GM12878 (cell line): ENCODE results near the gene ZNHIT1. TPM values are rescaled to one million over a fixed set of nuclear protein-coding genes. Genes with fewer than 3 reads are reported as not detected.

ENCODE experiments used
- ATAC-seq: fragments of 200-7000 bp; cut with Tn5 transposase; 3 replicates; pipeline ENCODE4 v1.9.1; 2020; ENCODE audit warnings: mild to moderate bottlenecking, moderate library complexity
- BruUV-seq: library from RNA; stranded (reverse); fragments of 400-500 nt; replicated peaks from 2 replicates; lab custom pipeline; 2021; lab: Mats Ljungman, UMichigan
- CTCF ChIA-PET: fragments of 300-600 bp; sonication (Branson Sonifier 250); formaldehyde crosslinking; extraction: SDS; loops from one replicate; lab custom pipeline; 2021; ENCODE audit warnings: inconsistent platforms; lab: Yijun Ruan, JAX
- POLR2A ChIA-PET: fragments of 350-600 bp; formaldehyde crosslinking; extraction: SDS; loops from one replicate; lab custom pipeline; 2021; ENCODE audit warnings: inconsistent platforms; lab: Charles Lee
- RAD21 ChIA-PET: fragments of 300-600 bp; sonication (Branson Sonifier 250); formaldehyde crosslinking; loops from one replicate; lab custom pipeline; 2023; ENCODE audit warnings: antibody characterized with exemption; ENCODE audit not compliant: unreplicated experiment; lab: Charles Lee
- SMC1A ChIA-PET: fragments of 300-600 bp; sonication (Branson Sonifier 250); formaldehyde crosslinking; loops from one replicate; lab custom pipeline; 2023; ENCODE audit not compliant: unreplicated experiment, uncharacterized antibody; lab: Charles Lee
- DNase-seq: peaks from one replicate; pipeline ENCODE4 v3.0.0-alpha.2; 2011; ENCODE audit warnings: low read depth, low spot score
- FAIRE-seq: peaks from 3 replicates; lab custom pipeline; 2011; peaks lifted over from hg19 to GRCh38; lab: Jason Lieb, UNC
- H2AFZ ChIP-seq: 2 replicates; pipeline ENCODE4 v1.6.0; 2011; ENCODE audit warnings: low read depth, low read length, control low read depth; ENCODE audit not compliant: control insufficient read depth
- H3K27ac ChIP-seq: 2 replicates; pipeline ENCODE4 v1.5.1; 2011; ENCODE audit warnings: control low read depth; ENCODE audit not compliant: control insufficient read depth, insufficient read depth
- H3K27me3 ChIP-seq, 2 experiments: replicated peaks in 1 of 2; 2 replicates each; pipeline versions ENCODE4 v1.6.0 to v1.6.1; 2011; ENCODE audit warnings: low read length in 1 of 2; ENCODE audit not compliant: control insufficient read depth in 2 of 2, insufficient read depth in 2 of 2
- H3K36me3 ChIP-seq, 2 experiments: 2 replicates each; pipeline ENCODE4 v1.5.1; 2011; ENCODE audit warnings: low read length in 1 of 2; ENCODE audit not compliant: control insufficient read depth in 2 of 2, insufficient read depth in 2 of 2
- H3K4me1 ChIP-seq: 2 replicates; pipeline ENCODE4 v1.6.1; 2011; ENCODE audit warnings: mild to moderate bottlenecking, low read length, moderate library complexity, mixed read lengths; ENCODE audit not compliant: control insufficient read depth, insufficient read depth
- H3K4me2 ChIP-seq: 2 replicates; pipeline ENCODE4 v1.6.0; 2011; ENCODE audit warnings: control low read depth; ENCODE audit not compliant: control insufficient read depth, insufficient read depth
- H3K4me3 ChIP-seq: fragments of 200-600 bp; sonication (generic); 2 replicates; pipeline ENCODE4 v1.5.1; 2016
- H3K79me2 ChIP-seq: 2 replicates; pipeline ENCODE4 v1.6.0; 2011; ENCODE audit warnings: low read length; ENCODE audit not compliant: control insufficient read depth, insufficient read depth
- H3K9ac ChIP-seq: 2 replicates; pipeline ENCODE4 v1.8.0; 2011; ENCODE audit warnings: low read length, control low read depth, mixed read lengths; ENCODE audit not compliant: control insufficient read depth, insufficient read depth
- H3K9me3 ChIP-seq: replicated peaks from 3 replicates; pipeline ENCODE4 v1.5.1; 2011; ENCODE audit warnings: mild to moderate bottlenecking, low read length; ENCODE audit not compliant: control insufficient read depth, insufficient read depth
- H4K20me1 ChIP-seq: 2 replicates; pipeline ENCODE4 v1.6.0; 2011; ENCODE audit not compliant: control insufficient read depth, insufficient read depth
- BHLHE40 ChIP-seq, 2 experiments: fragments of 450-650 bp in 1 of 2; IDR thresholded peaks; 2 replicates each; pipeline ENCODE4 v1.6.1; 2011 to 2017; ENCODE audit warnings: low read depth in 2 of 2, borderline replicate concordance in 1 of 2, improper control_type of control experiment in 1 of 2, low read length in 1 of 2, mild to moderate bottlenecking in 1 of 2
- GABPA ChIP-seq: IDR thresholded peaks from 2 replicates; pipeline ENCODE4 v1.6.1; 2014; ENCODE audit warnings: antibody characterized with exemption, low read depth, mild to moderate bottlenecking, inconsistent platforms
- NFYA ChIP-seq: IDR thresholded peaks from 2 replicates; pipeline ENCODE4 v1.6.1; 2011; ENCODE audit warnings: low read depth, mild to moderate bottlenecking, low read length, improper control_type of control experiment, borderline replicate concordance
- ZNF687 ChIP-seq: fragments of 450-650 bp; IDR thresholded peaks from 2 replicates; pipeline ENCODE4 v1.6.1; 2017; ENCODE audit warnings: mild to moderate bottlenecking, moderate library complexity
- ZSCAN29 ChIP-seq: fragments of 450-650 bp; IDR thresholded peaks from 2 replicates; pipeline ENCODE4 v1.6.1; 2017; ENCODE audit warnings: mild to moderate bottlenecking, moderate library complexity
- WGBS: methylation state at CpG from one replicate; pipeline ENCODE4 v1.1.6; 2016; ENCODE audit warnings: low lambda C conversion rate; ENCODE audit not compliant: insufficient replicate concordance, insufficient coverage; ENCODE audit errors: missing lambda C conversion rate; 5-methylcytosine and 5-hydroxymethylcytosine counted together
- in situ Hi-C: fragments of 300-500 bp; cut with MboI; formaldehyde crosslinking; loops from 9 replicates; pipeline ENCODE4 v1.14.3; 2018; ENCODE audit warnings: mixed read lengths
- intact Hi-C: fragments of 100-400 bp; cut with micrococcal nuclease; formaldehyde crosslinking; loops from one replicate; pipeline ENCODE4 v1.14.2; 2022; ENCODE audit not compliant: unreplicated experiment
- polyA plus RNA-seq, 11 experiments: library from polyadenylated mRNA; depleted of rRNA in 4 of 11; unstranded in 6 of 11; stranded (reverse) in 5 of 11; fragments of >200 nt; fragmentation: Nextera tagmentation in 4 of 11; fragmentation: Illumina TruSeq in 1 of 11; extraction: Ambion mirVana in 4 of 11; extraction: Trizol in 1 of 11; gene quantifications; 1 replicate in 1 of 11; 2 replicates in 10 of 11; pipeline versions ENCODE4 v1.2.1 to v1.2.3, GENCODE V29; 2011 to 2016; ENCODE audit warnings: inconsistent platforms in 2 of 11, missing spikeins in 2 of 11, low read depth in 1 of 11
- total RNA-seq, 4 experiments: library from RNA; depleted of rRNA in 3 of 4; stranded (reverse); fragments of >200 nt in 3 of 4; fragmentation: Illumina TruSeq in 1 of 4; extraction: Trizol in 1 of 4; gene quantifications; 2 replicates each; pipeline versions ENCODE4 v1.2.1 to v1.2.3, GENCODE V29; 2013 to 2021

Gene ZNHIT1
- total and polyA plus RNA-seq, 10 of the 15 experiments (the other 5 are each of a cell fraction or from before 2014, with no cell fraction given): 3.8 to 79.2 (median 44.5) TPM

DNA sequence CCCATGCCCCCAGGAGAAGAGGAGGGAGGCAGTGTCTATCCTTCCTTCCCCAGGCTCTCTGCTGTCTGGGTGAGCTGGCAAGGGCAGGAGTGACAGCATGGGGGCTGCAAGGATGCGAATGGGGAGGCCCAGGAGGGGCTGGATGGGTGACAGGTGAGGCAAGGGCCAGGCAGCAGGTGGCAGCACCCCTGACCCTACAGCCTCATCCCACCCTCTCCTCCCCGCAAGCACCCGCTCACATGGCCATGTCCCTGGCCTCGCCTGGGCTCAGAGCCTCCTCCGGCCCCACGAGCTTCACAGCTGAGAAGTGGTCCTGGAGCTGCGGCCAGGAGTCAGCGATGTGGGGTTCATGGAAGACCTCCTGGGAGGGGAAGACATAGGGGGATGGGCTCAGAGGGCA, 6.0 kb upstream of the ZNHIT1 start (continued):
- TF ChIP-seq NFYA: no peak
- no peak for TF ChIP-seq ZSCAN29

DNA sequence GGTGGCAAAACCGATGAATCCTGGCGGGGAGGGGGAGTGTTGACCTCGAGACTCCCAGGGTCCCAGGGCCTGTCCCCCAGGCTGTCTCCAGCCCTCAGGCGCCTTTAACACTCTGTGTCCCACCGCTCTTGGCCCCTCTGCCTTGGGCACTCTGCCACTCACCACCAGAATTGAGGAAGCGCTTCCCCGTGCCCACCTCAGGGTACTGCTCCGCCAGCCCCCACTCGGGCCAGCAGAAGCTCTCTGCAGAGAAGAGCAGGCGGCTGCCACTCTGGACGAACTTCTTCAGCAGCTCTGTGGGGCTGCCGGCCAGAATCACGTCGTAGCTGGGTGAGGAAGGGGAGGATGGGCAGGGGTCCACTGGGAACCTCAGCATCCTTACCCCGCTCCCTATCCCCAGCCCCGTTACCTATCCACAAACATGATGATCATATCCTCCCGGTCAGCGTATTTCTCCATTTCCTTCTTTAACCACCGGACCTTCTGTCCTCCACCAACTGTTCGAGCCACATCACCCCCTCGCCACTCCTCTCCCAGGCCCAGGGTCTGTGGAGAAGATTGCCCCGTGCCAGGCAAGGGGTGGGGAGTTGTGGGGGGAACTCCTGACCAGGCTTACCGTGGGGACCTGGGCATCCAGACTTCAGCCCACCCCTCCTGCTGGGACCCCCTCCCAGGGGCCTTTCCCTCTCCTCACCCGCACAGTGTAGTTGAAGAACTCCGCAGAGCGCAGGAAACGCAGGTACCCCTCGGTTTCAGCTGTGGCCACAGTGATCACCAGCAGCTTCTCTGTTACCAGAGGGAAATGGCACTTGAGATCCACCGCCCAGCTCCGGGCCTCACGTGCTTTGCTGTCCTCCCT, 1.7 kb upstream of the ZNHIT1 start:
- no peaks in the 10 kb centered on the region for H4K20me1 ChIP-seq
- FAIRE-seq: peak; percentile 54
- WGBS: 70% methylated on average over 31 of the region's 31 CpGs
- intact Hi-C loops (no loop called here), in situ Hi-C loops (no loop called here)
- H3K4me2 ChIP-seq: peak overlapping the region; percentile 89
- H3K9ac ChIP-seq: peak overlapping the region; percentile 75
- ChIA-PET RAD21 (interaction anchor here (0.6 to 3.9 kb wide), 6 partner anchors 22 to 198 kb away, joined by 3 to 37 read pairs (median 8); partner anchors contain the start of gene FIS1), CTCF (interaction anchor here (1.0 to 3.4 kb wide), 9 partner anchors 16 to 139 kb away, joined by 3 to 63 read pairs (median 9); partner anchors contain the start of genes FIS1 and MOGAT3), POLR2A (no interaction called here), SMC1A (interaction anchor here (0.6 to 3.6 kb wide), 5 partner anchors 13 to 344 kb away, joined by 3 to 19 read pairs (median 4); partner anchors contain the start of gene FIS1)
- peaks cover 5% of the 10 kb centered on the region for H3K4me1 ChIP-seq
- no peaks in the 10 kb centered on the region for H3K27me3 ChIP-seq
- no peaks in the 10 kb centered on the region; a peak in 1 of 4 replicates for H3K36me3 ChIP-seq
- TSS peak; percentile 76 for BruUV-seq
- peak overlapping the region; percentile 88 for H3K27ac ChIP-seq
- H2AFZ ChIP-seq: peak overlapping the region; percentile 93
- DNase-seq: no peak
- TF ChIP-seq GABPA (no peak), ZNF687 (no peak), BHLHE40 (IDR thresholded peaks at IDR 0.05; ENCODE audit: borderline replicate concordance in 1 of 2, low read depth in 2 of 2, low read length in 1 of 2) (peak in 1 of 2 experiments; percentile 65; a peak in 3 of 4 replicates)
- peak; percentile 10 for ATAC-seq
- peaks cover 30% of the 10 kb centered on the region for H3K79me2 ChIP-seq
- peak overlapping the region; percentile 88 for H3K4me3 ChIP-seq
- H3K9me3 ChIP-seq: no peaks in the 10 kb centered on the region
